Measurements from ENCODE around the gene MFAP5.
"Not testable (repeated sequence)": the region's sequence is repeated elsewhere in the genome, so short reads cannot be mapped to it uniquely, and the experiment has no call there.

MFAP5 gene

GRCh38 chr12:8672381-8672780, 9.8 kb upstream of the MFAP5 start:
- no peak for DNase-seq

- DNase-seq, result no peak
Measured at GRCh38 chr12:8668441-8668840, 5.8 kb upstream of the MFAP5 start.

- DNase-seq, result no peak
Measured at GRCh38 chr12:8667270-8667669, 4.6 kb upstream of the MFAP5 start.

- DNase-seq, result no peak
Measured at GRCh38 chr12:8665759-8666158, 3.1 kb upstream of the MFAP5 start.

- no peak for DNase-seq
Measured at GRCh38 chr12:8664228-8664913, 1.7 kb upstream of the MFAP5 start.

- DNase-seq, result no peak
Measured at GRCh38 chr12:8661751-8662150, 875 bp downstream of the MFAP5 start.

GRCh38 chr12:8661016-8661415, 1.6 kb downstream of the MFAP5 start:
- DNase-seq, result no peak

GRCh38 chr12:8658346-8658745, 4.3 kb downstream of the MFAP5 start:
- DNase-seq, result no peak

- no peak for DNase-seq
Measured at GRCh38 chr12:8655421-8655820, 7.2 kb downstream of the MFAP5 start.

GRCh38 chr12:8648576-8649205, 13.9 kb downstream of the MFAP5 start:
- DNase-seq, result no peak

- no peak for DNase-seq
Measured at GRCh38 chr12:8647968-8648367, 14.7 kb downstream of the MFAP5 start.

GRCh38 chr12:8644345-8645248, 18.0 kb downstream of the MFAP5 start:
- DNase-seq, result no peak

GRCh38 chr12:8642775-8643174, 19.9 kb downstream of the MFAP5 start:
- no peak for DNase-seq

GRCh38 chr12:8639936-8640335, 22.7 kb downstream of the MFAP5 start:
- DNase-seq, result no peak

GRCh38 chr12:8638951-8639350, 23.7 kb downstream of the MFAP5 start:
- DNase-seq, result no peak

- no peak for DNase-seq
Measured at GRCh38 chr12:8637666-8638065, 25.0 kb downstream of the MFAP5 start.

GRCh38 chr12:8637244-8637643, 25.4 kb downstream of the MFAP5 start:
- DNase-seq, result no peak

- no peak for DNase-seq
Measured at GRCh38 chr12:8636581-8636980, 26.0 kb downstream of the MFAP5 start.

- DNase-seq, result not testable (repeated sequence)
Measured at GRCh38 chr12:8636007-8636346, 26.6 kb downstream of the MFAP5 start.

GRCh38 chr12:8635342-8636006, 27.2 kb downstream of the MFAP5 start:
- not testable (repeated sequence) for DNase-seq

- DNase-seq, result no peak
Measured at GRCh38 chr12:8630131-8630530, 32.5 kb downstream of the MFAP5 start.

- DNase-seq, result no peak
Measured at GRCh38 chr12:8629486-8630033, 33.1 kb downstream of the MFAP5 start.

- no peak for DNase-seq
Measured at GRCh38 chr12:8628731-8629130, 33.9 kb downstream of the MFAP5 start.

All from activated gamma-delta T cell (primary cell).